ENCODE data around the gene CEP57L1. TPM values are rescaled to one million over a fixed set of nuclear protein-coding genes. Genes with fewer than 3 reads are reported as not detected.

The CEP57L1 gene
- total and polyA plus RNA-seq, 3 experiments from 2014 or later, result 7.8 to 19.1 (median 18.6) TPM

- CTCF ChIA-PET, result interaction anchor here (0.8 to 5.5 kb wide), 14 partner anchors 11 to 533 kb away, joined by 3 to 46 read pairs (median 8); partner anchors contain the start of genes CEP57L1 and SESN1
- no peaks in the 10 kb centered on the region for H3K36me3 Mint-ChIP-seq
- H3K36me3 ChIP-seq (ENCODE audit: insufficient read depth, low read length), result no peaks in the 10 kb centered on the region
Measured at GRCh38 chr6:109074133-109074415, 21.2 kb upstream of the CEP57L1 start.

DNA sequence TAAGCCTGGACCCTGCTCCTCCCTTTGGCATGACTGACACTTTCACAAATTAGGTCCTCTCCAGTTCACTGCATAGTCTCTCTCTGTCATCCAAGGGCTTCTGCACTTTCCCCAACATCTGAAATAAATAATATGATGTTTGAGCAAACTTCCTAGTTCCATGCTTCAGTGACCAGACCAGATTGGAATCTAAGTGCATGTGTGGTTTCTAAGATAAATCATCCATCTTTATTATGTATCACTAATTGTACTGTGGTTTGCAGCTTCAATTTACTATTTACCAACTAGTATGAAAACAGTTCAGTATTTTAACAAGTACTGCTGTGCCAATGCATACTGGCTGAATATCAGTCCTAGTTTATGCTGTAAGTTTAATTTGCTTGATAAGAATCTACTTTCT, 19.4 kb upstream of the CEP57L1 start:
- H3K4me3 ChIP-seq (ENCODE audit: low read length), result no peak overlapping the region
- ChIA-PET CTCF (interaction anchor here (0.9 to 5.5 kb wide), 5 partner anchors 19 to 534 kb away, joined by 3 to 21 read pairs (median 4); partner anchors contain the start of genes CEP57L1 and SESN1), POLR2A (interaction anchor here (0.6 kb wide), 1 partner anchor 89 kb away, joined by 11 read pairs; no protein-coding TSS in a partner anchor)
- H3K4me3 Mint-ChIP-seq, result no peak overlapping the region
- no peak for DNase-seq
- no peak overlapping the region for H3K27ac Mint-ChIP-seq
- peaks cover 23% of the 10 kb centered on the region for H3K4me1 ChIP-seq (ENCODE audit: insufficient read depth, low read length)
- H3K9me3 Mint-ChIP-seq, result no peaks in the 10 kb centered on the region
- no peak overlapping the region for H3K27ac ChIP-seq (ENCODE audit: low read depth, low read length)
- no peaks in the 10 kb centered on the region for H3K27me3 ChIP-seq (ENCODE audit: insufficient read depth, low read length, poor library complexity, severe bottlenecking)
- H3K27me3 Mint-ChIP-seq, result no peaks in the 10 kb centered on the region
- H3K4me1 Mint-ChIP-seq, result peaks cover 34 to 41% (median 39%) of the 10 kb centered on the region in 3 donors
- H3K9me3 ChIP-seq (ENCODE audit: low read length), result no peaks in the 10 kb centered on the region
- no peaks in the 10 kb centered on the region for H3K36me3 ChIP-seq (ENCODE audit: insufficient read depth, low read length)
- no peaks in the 10 kb centered on the region for H3K36me3 Mint-ChIP-seq

More at GRCh38 chr6:109074133-109074415, 21.2 kb upstream of the CEP57L1 start:
- POLR2A ChIA-PET, result no interaction called here
- H3K4me1 Mint-ChIP-seq, result peaks cover 50 to 58% (median 55%) of the 10 kb centered on the region in 3 donors
- H3K27me3 ChIP-seq (ENCODE audit: insufficient read depth, low read length, poor library complexity, severe bottlenecking), result no peaks in the 10 kb centered on the region
- H3K4me1 ChIP-seq (ENCODE audit: insufficient read depth, low read length), result peaks cover 26% of the 10 kb centered on the region
- DNase-seq, result no peak
- H3K4me3 ChIP-seq (ENCODE audit: low read length), result no peak overlapping the region
- no peak overlapping the region for H3K27ac Mint-ChIP-seq
- no peak overlapping the region for H3K27ac ChIP-seq (ENCODE audit: low read depth, low read length)
- no peak overlapping the region for H3K4me3 Mint-ChIP-seq
- no peaks in the 10 kb centered on the region for H3K27me3 Mint-ChIP-seq
- no peaks in the 10 kb centered on the region for H3K9me3 Mint-ChIP-seq
- H3K9me3 ChIP-seq (ENCODE audit: low read length), result no peaks in the 10 kb centered on the region

- Mint-ChIP-seq H3K9me3 (no peaks in the 10 kb centered on the region), H3K36me3 (no peaks in the 10 kb centered on the region), H3K27me3 (no peaks in the 10 kb centered on the region), H3K27ac (no peak overlapping the region), H3K4me1 (peaks cover 30 to 36% (median 35%) of the 10 kb centered on the region in 3 donors), H3K4me3 (peak overlapping the region in 1 of 7 donors; percentile 23)
- ChIA-PET POLR2A (interaction anchor here (0.6 kb wide), 1 partner anchor 89 kb away, joined by 11 read pairs; no protein-coding TSS in a partner anchor), CTCF (interaction anchor here (0.9 to 2.1 kb wide), 3 partner anchors 42 to 534 kb away, joined by 3 to 4 read pairs (median 3); no protein-coding TSS in a partner anchor)
- no peaks in the 10 kb centered on the region for H3K27me3 ChIP-seq (ENCODE audit: insufficient read depth, low read length, poor library complexity, severe bottlenecking)
- H3K4me3 ChIP-seq (ENCODE audit: low read length), result no peak overlapping the region
- no peaks in the 10 kb centered on the region for H3K36me3 ChIP-seq (ENCODE audit: insufficient read depth, low read length)
- no peak for DNase-seq
- peaks cover 19% of the 10 kb centered on the region for H3K4me1 ChIP-seq (ENCODE audit: insufficient read depth, low read length)
- H3K27ac ChIP-seq (ENCODE audit: low read depth, low read length), result no peak overlapping the region
- no peaks in the 10 kb centered on the region for H3K9me3 ChIP-seq (ENCODE audit: low read length)
Measured at GRCh38 chr6:109076377-109076776, 18.9 kb upstream of the CEP57L1 start.

- Mint-ChIP-seq H3K4me1 (peaks cover 12 to 16% (median 12%) of the 10 kb centered on the region in 3 donors), H3K9me3 (no peaks in the 10 kb centered on the region), H3K27ac (no peak overlapping the region), H3K27me3 (no peaks in the 10 kb centered on the region), H3K36me3 (peaks cover 0 to 3% (median under 1%) of the 10 kb centered on the region in 3 donors), H3K4me3 (no peak overlapping the region)
- Histone ChIP-seq H3K4me3 (ENCODE audit: low read length) (no peak overlapping the region), H3K4me1 (ENCODE audit: insufficient read depth, low read length) (no peaks in the 10 kb centered on the region), H3K27me3 (ENCODE audit: insufficient read depth, low read length, poor library complexity, severe bottlenecking) (no peaks in the 10 kb centered on the region), H3K36me3 (ENCODE audit: insufficient read depth, low read length) (no peaks in the 10 kb centered on the region), H3K27ac (ENCODE audit: low read depth, low read length) (no peak overlapping the region), H3K9me3 (ENCODE audit: low read length) (no peaks in the 10 kb centered on the region)
- ChIA-PET POLR2A (no interaction called here), CTCF (interaction anchor here (0.7 to 1.0 kb wide), 2 partner anchors 14 to 538 kb away, joined by 3 read pairs; partner anchors contain the start of gene SESN1)
- no peak for DNase-seq
Measured at GRCh38 chr6:109079981-109080380, 15.3 kb upstream of the CEP57L1 start.

- no peak overlapping the region for H3K4me3 ChIP-seq (ENCODE audit: low read length)
- no peaks in the 10 kb centered on the region for H3K4me1 ChIP-seq (ENCODE audit: insufficient read depth, low read length)
- H3K4me3 Mint-ChIP-seq, result no peak overlapping the region
- H3K36me3 Mint-ChIP-seq, result peaks cover 0 to 4% (median 2%) of the 10 kb centered on the region in 3 donors
- no peaks in the 10 kb centered on the region for H3K9me3 Mint-ChIP-seq
- H3K36me3 ChIP-seq (ENCODE audit: insufficient read depth, low read length), result no peaks in the 10 kb centered on the region
- H3K9me3 ChIP-seq (ENCODE audit: low read length), result no peaks in the 10 kb centered on the region
- no peaks in the 10 kb centered on the region for H3K27me3 Mint-ChIP-seq
- no peak overlapping the region for H3K27ac ChIP-seq (ENCODE audit: low read depth, low read length)
- ChIA-PET CTCF (interaction anchor here (1.2 kb wide), 1 partner anchor 9 kb away, joined by 8 read pairs; no protein-coding TSS in a partner anchor), POLR2A (no interaction called here)
- no peak for DNase-seq
- no peaks in the 10 kb centered on the region for H3K27me3 ChIP-seq (ENCODE audit: insufficient read depth, low read length, poor library complexity, severe bottlenecking)
- peaks cover 9 to 12% (median 9%) of the 10 kb centered on the region in 3 donors for H3K4me1 Mint-ChIP-seq
- H3K27ac Mint-ChIP-seq, result peak overlapping the region in 1 of 8 donors; percentile 4
Measured at GRCh38 chr6:109081026-109081425, 14.3 kb upstream of the CEP57L1 start.

- peak overlapping the region in 1 of 8 donors; percentile 4 for H3K27ac Mint-ChIP-seq
- no peaks in the 10 kb centered on the region for H3K9me3 ChIP-seq (ENCODE audit: low read length)
- DNase-seq, result no peak
- H3K9me3 Mint-ChIP-seq, result no peaks in the 10 kb centered on the region
- peaks cover 0 to 5% (median 2%) of the 10 kb centered on the region in 3 donors for H3K36me3 Mint-ChIP-seq
- CTCF ChIA-PET, result interaction anchor here (1.2 kb wide), 1 partner anchor 9 kb away, joined by 8 read pairs; no protein-coding TSS in a partner anchor
- no peaks in the 10 kb centered on the region for H3K27me3 ChIP-seq (ENCODE audit: insufficient read depth, low read length, poor library complexity, severe bottlenecking)
- H3K27ac ChIP-seq (ENCODE audit: low read depth, low read length), result no peak overlapping the region
- H3K36me3 ChIP-seq (ENCODE audit: insufficient read depth, low read length), result no peaks in the 10 kb centered on the region
- H3K4me3 ChIP-seq (ENCODE audit: low read length), result no peak overlapping the region
- H3K4me1 ChIP-seq (ENCODE audit: insufficient read depth, low read length), result no peaks in the 10 kb centered on the region
- POLR2A ChIA-PET, result no interaction called here
- no peak overlapping the region for H3K4me3 Mint-ChIP-seq
- H3K27me3 Mint-ChIP-seq, result no peaks in the 10 kb centered on the region
- H3K4me1 Mint-ChIP-seq, result peaks cover 3 to 6% (median 4%) of the 10 kb centered on the region in 3 donors
Measured at GRCh38 chr6:109081516-109082187, 13.7 kb upstream of the CEP57L1 start.

- no peak overlapping the region for H3K4me3 ChIP-seq (ENCODE audit: low read length)
- Mint-ChIP-seq H3K9me3 (no peaks in the 10 kb centered on the region), H3K36me3 (peaks cover 0 to 6% (median 2%) of the 10 kb centered on the region in 3 donors), H3K27me3 (no peaks in the 10 kb centered on the region), H3K4me1 (peaks cover 2 to 3% (median 2%) of the 10 kb centered on the region in 3 donors), H3K4me3 (no peak overlapping the region), H3K27ac (no peak overlapping the region)
- no peaks in the 10 kb centered on the region for H3K27me3 ChIP-seq (ENCODE audit: insufficient read depth, low read length, poor library complexity, severe bottlenecking)
- H3K27ac ChIP-seq (ENCODE audit: low read depth, low read length), result no peak overlapping the region
- POLR2A ChIA-PET, result no interaction called here
- no peaks in the 10 kb centered on the region for H3K9me3 ChIP-seq (ENCODE audit: low read length)
- no peak for DNase-seq
- CTCF ChIA-PET, result interaction anchor here (1.2 kb wide), 1 partner anchor 10 kb away, joined by 8 read pairs; no protein-coding TSS in a partner anchor
- H3K36me3 ChIP-seq (ENCODE audit: insufficient read depth, low read length), result no peaks in the 10 kb centered on the region
- no peaks in the 10 kb centered on the region for H3K4me1 ChIP-seq (ENCODE audit: insufficient read depth, low read length)
Measured at GRCh38 chr6:109082188-109082577, 13.1 kb upstream of the CEP57L1 start.

DNA sequence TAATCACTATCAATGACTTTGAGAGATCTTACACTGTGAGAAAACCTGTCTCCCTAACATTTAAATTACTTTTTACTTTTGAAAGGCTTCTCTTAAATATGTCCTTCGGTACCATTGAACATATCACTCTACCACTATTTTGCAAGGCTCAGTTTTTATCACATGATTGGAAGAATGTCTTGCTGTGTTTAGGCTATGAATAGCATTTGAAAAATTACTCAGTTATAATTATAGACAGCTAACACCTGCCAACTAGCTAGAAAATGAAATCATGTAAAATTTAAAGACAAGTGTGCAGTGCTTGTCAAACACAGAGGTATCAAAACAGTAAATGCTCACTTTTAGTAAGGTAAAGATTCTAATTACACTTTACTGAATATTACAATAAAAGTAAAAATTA, 11.7 kb upstream of the CEP57L1 start:
- no peaks in the 10 kb centered on the region for H3K27me3 Mint-ChIP-seq
- Histone ChIP-seq H3K36me3 (ENCODE audit: insufficient read depth, low read length) (no peaks in the 10 kb centered on the region), H3K27ac (ENCODE audit: low read depth, low read length) (no peak overlapping the region), H3K9me3 (ENCODE audit: low read length) (no peaks in the 10 kb centered on the region), H3K27me3 (ENCODE audit: insufficient read depth, low read length, poor library complexity, severe bottlenecking) (no peaks in the 10 kb centered on the region), H3K4me1 (ENCODE audit: insufficient read depth, low read length) (no peaks in the 10 kb centered on the region), H3K4me3 (ENCODE audit: low read length) (no peak overlapping the region)
- H3K36me3 Mint-ChIP-seq, result peaks cover 0 to 8% (median 2%) of the 10 kb centered on the region in 3 donors
- H3K9me3 Mint-ChIP-seq, result no peaks in the 10 kb centered on the region
- DNase-seq, result no peak
- peaks cover 3 to 14% (median 10%) of the 10 kb centered on the region in 3 donors for H3K4me1 Mint-ChIP-seq
- no peak overlapping the region for H3K27ac Mint-ChIP-seq
- CTCF ChIA-PET, result interaction anchor here (2.9 kb wide), 1 partner anchor 11 kb away, joined by 13 read pairs; no protein-coding TSS in a partner anchor
- H3K4me3 Mint-ChIP-seq, result no peak overlapping the region
- POLR2A ChIA-PET, result no interaction called here
